ENCODE results near the gene CELF5. TPM values are rescaled to one million over a fixed set of nuclear protein-coding genes. Genes with fewer than 3 reads are reported as not detected.

CELF5 gene
- total and polyA plus RNA-seq, 9 donors = 1.3 to 6.4 (median 2.8) TPM

GRCh38 chr19:3225677-3226093 is 1.2 kb downstream of the CELF5 start:
- DNase-seq = no peak

GRCh38 chr19:3227054-3227626 is 2.7 kb downstream of the CELF5 start:
- Histone ChIP-seq H3K9me3 (no peaks in the 10 kb centered on the region), H3K36me3 (no peaks in the 10 kb centered on the region), H3K4me1 (ENCODE audit: insufficient read depth) (no peaks in the 10 kb centered on the region), H3K4me3 (no peak overlapping the region), H3K27me3 (no peaks in the 10 kb centered on the region), H3K27ac (no peak overlapping the region)
- intact Hi-C loops (cut with DNase I) = no loop called here
- no peak for TF ChIP-seq EP300 (IDR thresholded peaks at IDR 0.05)
- TF ChIP-seq POLR2A (IDR thresholded peaks at IDR 0.05) = no peak
- TF ChIP-seq CTCF (IDR thresholded peaks at IDR 0.05) = no peak
- 62 to 79% (median 65%) methylated on average over 12 of the region's 12 CpGs for WGBS, 3 donors
- no peak for DNase-seq

More at GRCh38 chr19:3225677-3226093, 1.2 kb downstream of the CELF5 start:
- Histone ChIP-seq H3K9me3 (no peaks in the 10 kb centered on the region), H3K4me1 (ENCODE audit: insufficient read depth) (no peaks in the 10 kb centered on the region), H3K27ac (no peak overlapping the region), H3K36me3 (no peaks in the 10 kb centered on the region), H3K4me3 (no peak overlapping the region), H3K27me3 (no peaks in the 10 kb centered on the region)
- intact Hi-C loops (cut with DNase I) = no loop called here
- TF ChIP-seq EP300 (IDR thresholded peaks at IDR 0.05) = no peak
- TF ChIP-seq POLR2A (IDR thresholded peaks at IDR 0.05) = no peak
- no peak for TF ChIP-seq CTCF (IDR thresholded peaks at IDR 0.05)
- WGBS, 3 donors = 29 to 37% (median 35%) methylated on average over 13 to 16 of the region's 16 CpGs

- WGBS, 3 donors = 31 to 39% (median 39%) methylated on average over 9 of the region's 9 CpGs
- no peak for DNase-seq
- Histone ChIP-seq H3K4me1 (ENCODE audit: insufficient read depth) (no peaks in the 10 kb centered on the region), H3K4me3 (no peak overlapping the region), H3K9me3 (no peaks in the 10 kb centered on the region), H3K27ac (no peak overlapping the region), H3K36me3 (no peaks in the 10 kb centered on the region), H3K27me3 (no peaks in the 10 kb centered on the region)
- intact Hi-C loops (cut with DNase I) = no loop called here
- TF ChIP-seq CTCF (IDR thresholded peaks at IDR 0.05) = no peak
- no peak for TF ChIP-seq POLR2A (IDR thresholded peaks at IDR 0.05)
- TF ChIP-seq EP300 (IDR thresholded peaks at IDR 0.05) = no peak
These were observed 4.9 kb downstream of the CELF5 start for GRCh38 chr19:3229346-3229743.

- WGBS, 3 donors = 77 to 83% (median 79%) methylated on average over 4 of the region's 4 CpGs
- TF ChIP-seq POLR2A (IDR thresholded peaks at IDR 0.05) = no peak
- TF ChIP-seq EP300 (IDR thresholded peaks at IDR 0.05) = no peak
- Histone ChIP-seq H3K36me3 (no peaks in the 10 kb centered on the region), H3K27me3 (no peaks in the 10 kb centered on the region), H3K4me3 (no peak overlapping the region), H3K27ac (no peak overlapping the region), H3K9me3 (no peaks in the 10 kb centered on the region), H3K4me1 (ENCODE audit: insufficient read depth) (no peaks in the 10 kb centered on the region)
- DNase-seq = no peak
- intact Hi-C loops (cut with DNase I) = no loop called here
These were observed 5.5 kb downstream of the CELF5 start for GRCh38 chr19:3229888-3230496.

- H3K27ac ChIP-seq = no peak overlapping the region
- no peak overlapping the region for H3K4me3 ChIP-seq
- 75 to 96% (median 90%) methylated on average over 1 of the region's 1 CpG for WGBS, 3 donors
- TF ChIP-seq EP300 (IDR thresholded peaks at IDR 0.05) (no peak), CTCF (IDR thresholded peaks at IDR 0.05) (no peak)
- no peaks in the 10 kb centered on the region for H3K9me3 ChIP-seq
- no peaks in the 10 kb centered on the region for H3K36me3 ChIP-seq
- H3K4me1 ChIP-seq (ENCODE audit: insufficient read depth) = no peaks in the 10 kb centered on the region
- DNase-seq = no peak
- intact Hi-C loops (cut with DNase I) = no loop called here
- H3K27me3 ChIP-seq = no peaks in the 10 kb centered on the region
These were observed 6.8 kb downstream of the CELF5 start for GRCh38 chr19:3231288-3231687.

Measured in ovary (tissue), 9 donors.